DMS53 treated with DMSO at 0.1 percent for 48 hours (cell line): ENCODE measurements around the gene RING1.
A peak's percentile ranks its signal among the peaks of the same experiment; 100 is the strongest.

Experiments
- DNase-seq: peaks from one replicate; lab custom pipeline; 2025; ENCODE audit not compliant: unreplicated experiment; lab: John Stamatoyannopoulos, UW

The RING1 gene

DNA sequence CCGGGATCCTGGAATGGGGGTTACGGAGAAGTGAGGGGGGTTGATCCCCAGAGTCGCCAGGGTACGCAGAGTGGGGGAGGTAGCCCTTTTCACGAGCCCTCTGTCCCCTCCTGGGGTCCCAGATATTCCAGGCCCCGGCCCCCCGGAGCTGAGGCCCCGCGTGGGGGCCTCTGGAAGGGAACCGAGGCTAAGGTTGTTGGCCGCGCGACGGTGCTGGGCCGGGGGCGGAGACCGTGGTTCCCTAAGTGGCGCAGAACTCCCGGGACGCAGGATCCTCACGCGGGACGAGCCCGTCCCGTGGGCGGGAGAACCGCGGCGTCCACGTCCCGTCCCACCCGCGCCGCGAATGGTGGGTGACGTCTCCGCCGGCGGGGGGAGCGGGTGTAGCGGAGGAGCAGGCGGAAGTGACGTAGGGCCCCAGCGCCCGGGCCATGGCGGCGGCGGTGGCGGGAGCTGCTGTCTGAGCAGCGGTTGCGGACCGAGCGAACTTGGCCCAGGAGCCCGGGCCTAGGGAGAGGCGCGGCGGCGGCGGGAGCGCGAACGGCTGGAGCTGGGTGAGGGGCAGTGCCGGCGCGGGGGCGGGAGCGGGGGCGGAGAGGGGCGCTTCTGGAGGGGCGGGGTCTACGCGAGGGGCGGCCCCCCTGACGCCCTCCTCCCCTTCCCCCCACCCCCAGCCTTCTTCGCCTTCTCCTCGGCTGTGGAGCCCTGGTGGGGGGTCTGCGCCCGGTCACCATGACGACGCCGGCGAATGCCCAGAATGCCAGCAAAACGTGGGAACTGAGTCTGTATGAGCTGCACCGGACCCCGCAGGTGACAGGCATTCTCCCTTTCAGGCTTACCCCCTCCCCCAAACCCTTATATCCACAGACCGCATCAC, at the start of gene RING1:
RING1 (plus strand) TSS at position 410 of the 877 bp plus-strand sequence; CDS start at position 733, 323 bp downstream.
- DNase-seq: peak; percentile 35

- no peak for DNase-seq
Measured at GRCh38 chr6:33160096-33160495, 48.2 kb upstream of the RING1 start.

- no peak for DNase-seq
Measured at GRCh38 chr6:33160728-33161344, 47.5 kb upstream of the RING1 start.

- peak; percentile 36 for DNase-seq
Measured at GRCh38 chr6:33161354-33162331, 46.7 kb upstream of the RING1 start.

DNA sequence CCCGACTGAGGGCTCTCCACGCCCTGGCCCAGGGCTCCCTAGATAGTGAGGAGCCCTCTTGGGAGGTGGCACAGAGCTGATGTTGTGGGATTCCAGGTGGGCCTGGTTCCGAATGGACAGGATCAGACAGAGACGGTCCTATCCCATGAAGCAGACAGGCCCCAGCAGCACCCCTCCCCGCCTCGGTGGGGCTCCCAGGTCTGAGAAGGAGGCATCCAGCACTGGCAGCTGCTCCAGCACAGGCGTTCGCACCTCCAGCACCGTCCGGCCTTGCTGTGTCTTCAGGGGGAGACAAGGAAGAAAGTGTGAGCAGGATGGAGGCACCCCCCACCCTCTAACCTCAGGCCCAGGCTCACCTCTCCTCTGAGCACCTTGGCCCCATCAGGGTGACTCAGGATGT, 44.8 kb upstream of the RING1 start:
- DNase-seq: no peak

DNA sequence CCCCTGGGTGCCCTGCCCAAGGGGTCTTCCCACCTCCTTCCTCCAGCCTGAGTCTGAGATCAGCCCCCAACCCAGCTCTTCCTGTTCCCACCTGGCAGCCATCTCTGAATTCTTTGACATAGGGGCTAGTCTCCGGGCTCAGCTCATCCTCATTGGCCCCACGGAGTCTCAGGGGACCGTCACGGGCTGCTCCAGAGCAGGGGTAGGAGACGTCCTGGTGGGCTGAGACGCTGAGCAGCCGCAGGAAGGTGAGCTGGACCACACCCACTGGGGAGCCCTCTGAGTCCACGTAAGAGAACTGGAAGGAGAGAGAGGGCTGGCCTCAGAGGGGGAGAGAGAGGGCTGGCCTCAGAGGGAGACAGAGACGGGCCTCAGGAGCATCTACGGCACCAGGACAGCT, 44.1 kb upstream of the RING1 start:
- DNase-seq: no peak

- DNase-seq: no peak
Measured at GRCh38 chr6:33164665-33165373, 43.5 kb upstream of the RING1 start.

DNA sequence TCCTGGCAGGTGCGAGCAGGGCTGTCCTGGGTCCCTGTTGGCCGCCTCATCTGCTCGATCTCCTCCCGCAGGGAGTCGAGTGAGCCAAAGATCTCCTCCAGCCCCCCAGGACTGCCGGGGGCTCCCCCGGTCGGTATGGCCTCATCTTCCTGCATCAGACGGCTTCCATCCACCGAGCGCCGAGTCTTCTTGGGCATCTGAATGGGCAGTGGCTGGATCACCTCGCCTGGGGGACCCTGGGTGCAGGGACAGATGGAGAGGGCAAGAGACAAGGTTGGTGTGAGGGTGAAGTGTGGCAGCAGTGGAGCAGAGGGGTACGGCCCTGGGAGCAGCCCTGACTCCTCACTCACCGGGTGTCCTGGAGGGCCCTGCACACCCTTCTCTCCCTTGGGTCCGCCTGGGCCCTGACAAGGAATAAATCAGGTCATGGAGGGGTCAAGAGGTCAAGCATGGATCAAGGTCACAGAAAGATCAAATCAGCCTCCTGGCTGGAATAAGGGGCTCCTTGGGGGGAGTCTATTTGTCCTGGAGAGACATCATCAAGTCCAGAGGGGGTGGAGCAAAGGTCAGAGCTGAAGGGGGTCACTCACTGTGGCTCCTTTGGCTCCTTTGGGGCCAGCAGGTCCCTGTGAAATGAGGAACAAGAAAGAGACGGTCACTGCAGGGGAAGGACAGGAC, 42.6 kb upstream of the RING1 start:
- DNase-seq: no peak

GRCh38 chr6:33166363-33166762, 41.9 kb upstream of the RING1 start:
- DNase-seq: no peak

GRCh38 chr6:33166811-33167210, 41.5 kb upstream of the RING1 start:
- DNase-seq: no peak

GRCh38 chr6:33167374-33168283, 40.7 kb upstream of the RING1 start:
- DNase-seq: no peak

GRCh38 chr6:33168284-33168601, 40.1 kb upstream of the RING1 start:
- no peak for DNase-seq

DNA sequence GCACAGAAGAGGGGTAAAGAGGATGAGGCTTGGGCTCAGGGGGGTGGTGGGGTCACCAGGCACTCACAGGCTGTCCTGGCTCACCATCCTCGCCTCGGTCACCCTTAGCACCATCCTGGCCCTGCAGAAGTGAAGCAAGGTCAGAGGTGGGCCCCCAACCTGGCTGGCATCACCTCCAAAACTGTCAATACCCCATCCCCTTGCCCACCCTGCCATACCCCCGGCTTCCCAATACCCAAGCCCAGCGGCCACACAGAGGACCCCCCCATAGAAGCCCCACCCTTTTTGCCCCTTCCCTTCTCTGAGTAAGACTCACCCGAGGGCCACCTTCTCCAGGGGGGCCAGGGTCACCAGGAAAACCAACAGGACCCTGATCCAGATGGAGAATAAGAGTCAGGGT, 39.7 kb upstream of the RING1 start:
- DNase-seq: no peak

DNA sequence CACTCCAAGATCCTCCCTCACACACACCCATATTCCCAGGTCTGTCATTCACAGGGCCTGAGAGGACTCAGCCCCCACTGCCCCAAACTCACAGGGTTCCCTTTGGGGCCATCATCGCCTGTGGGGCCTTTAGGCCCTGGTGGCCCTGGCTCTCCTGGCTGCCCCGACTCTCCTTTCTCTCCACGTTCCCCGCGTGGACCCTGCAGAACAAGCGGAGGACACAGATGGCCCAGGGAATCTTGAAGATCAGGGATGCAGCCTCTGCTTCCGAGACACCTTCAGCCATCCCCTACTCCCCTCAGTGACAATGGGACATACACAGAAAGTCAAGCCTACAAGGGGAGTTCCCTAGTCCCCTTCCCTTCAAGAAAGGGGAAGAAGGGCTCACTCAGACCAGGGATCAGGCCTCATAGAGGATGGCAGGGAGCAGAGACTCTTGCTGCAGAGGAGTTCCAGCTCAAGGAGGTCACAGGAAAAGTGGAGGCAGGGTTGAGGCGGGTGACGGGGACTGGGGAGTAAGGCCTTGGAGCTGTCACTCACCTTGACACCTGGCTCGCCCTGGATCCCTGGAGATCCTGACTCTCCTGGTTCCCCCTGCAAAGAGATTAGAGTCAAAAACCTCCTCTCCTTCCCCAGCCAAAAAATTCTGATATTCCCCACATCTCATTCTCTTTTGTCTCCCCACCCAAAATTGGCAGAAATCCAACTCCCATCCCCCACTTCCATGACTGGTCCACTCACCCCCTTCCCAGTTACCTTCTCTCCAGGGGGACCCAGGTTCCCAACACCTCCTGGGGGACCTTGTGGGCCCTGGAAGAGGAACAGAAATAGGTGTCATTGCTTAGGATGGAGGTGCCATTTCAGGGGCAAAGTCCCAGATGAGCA, 38.8 kb upstream of the RING1 start:
- DNase-seq: no peak

DNA sequence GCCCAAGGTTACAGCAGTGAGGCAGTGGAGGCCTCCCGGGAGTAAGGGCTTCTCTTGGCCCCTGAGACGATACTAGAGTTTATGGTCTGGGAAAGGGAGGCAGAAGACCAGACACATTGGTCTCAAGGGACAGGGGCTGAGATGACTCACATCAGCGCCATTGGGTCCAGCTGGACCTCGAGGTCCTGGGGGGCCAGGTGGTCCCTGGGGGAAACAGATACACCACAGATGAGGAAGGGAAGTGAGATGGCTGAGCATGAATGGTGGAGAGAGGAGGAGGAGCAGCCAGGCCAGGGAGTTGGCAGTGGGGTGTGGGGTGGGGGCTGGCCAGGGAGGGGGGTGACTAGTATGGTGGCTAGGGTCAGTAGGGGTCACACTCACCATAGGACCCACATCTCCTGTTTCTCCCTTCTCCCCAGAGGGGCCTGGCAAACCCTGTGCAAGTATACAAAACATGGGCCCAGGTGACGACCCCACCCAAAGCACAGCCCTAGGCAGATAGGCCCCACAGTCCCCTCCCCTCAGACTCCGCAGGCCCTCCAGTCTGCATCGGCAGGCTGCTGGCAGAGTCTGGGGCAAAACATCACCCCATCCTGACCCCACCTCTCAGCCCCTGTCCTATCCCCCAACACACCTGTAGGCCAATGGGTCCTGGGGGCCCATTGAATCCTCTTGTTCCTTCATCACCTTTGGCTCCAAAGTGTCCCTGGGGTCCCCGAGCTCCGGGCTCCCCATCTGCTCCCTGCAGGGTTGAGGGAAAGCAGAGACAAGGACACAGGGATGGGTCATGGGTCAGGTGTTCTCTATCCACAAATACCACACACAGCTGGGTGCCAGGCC, 37.9 kb upstream of the RING1 start:
- no peak for DNase-seq

- DNase-seq: no peak
Measured at GRCh38 chr6:33171016-33171879, 37.1 kb upstream of the RING1 start.
